ENCODE data around the gene ADCK1. TPM values are rescaled to one million over a fixed set of nuclear protein-coding genes. Genes with fewer than 3 reads are reported as not detected.
"Not testable (repeated sequence)": the region's sequence is repeated elsewhere in the genome, so short reads cannot be mapped to it uniquely, and the experiment has no call there.

Gene ADCK1
- total and polyA plus RNA-seq, 5 donors: 5.5 to 11.8 (median 9.6) TPM

DNA sequence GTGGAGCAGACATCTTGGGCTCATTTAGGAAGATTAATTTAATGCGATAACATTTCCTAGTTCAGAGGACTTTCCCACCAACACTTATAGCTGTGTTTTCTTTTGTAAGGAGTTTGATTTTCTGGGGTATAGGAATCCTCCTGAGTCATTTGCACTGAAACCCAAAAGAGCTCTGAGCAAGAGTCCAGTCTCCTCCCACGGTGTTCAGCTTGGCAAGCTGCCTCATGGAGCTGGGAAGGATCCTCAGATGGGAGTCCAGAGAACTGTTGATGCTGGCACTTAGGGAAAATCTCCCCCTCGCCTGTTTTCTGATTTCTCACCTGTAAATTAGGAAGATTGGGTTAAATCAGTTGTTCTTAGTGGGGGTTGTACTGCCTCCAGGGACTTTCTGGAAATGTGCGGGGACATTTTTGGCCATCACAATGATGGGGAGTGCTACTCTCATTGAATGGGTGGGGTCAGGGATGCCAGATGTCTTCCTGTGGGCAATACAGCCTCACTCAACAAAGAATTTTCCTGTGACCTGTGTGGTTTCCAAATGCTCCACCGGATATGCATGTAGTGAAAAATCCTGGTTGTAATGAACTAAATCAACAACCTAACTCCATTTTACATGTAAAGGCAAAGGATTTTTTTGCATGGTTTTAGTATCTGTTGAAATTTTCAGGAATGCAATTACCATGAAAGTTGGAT lies 150.6 kb downstream of the ADCK1 start:
- intact Hi-C loops (cut with DNase I): no loop called here
- WGBS: 55% methylated on average over 5 of the region's 5 CpGs
- ATAC-seq (no peak), DNase-seq (no peak)
- no peaks in the 10 kb centered on the region for H3K27me3 ChIP-seq (ENCODE audit: control insufficient read depth, insufficient read depth)
- H3K27ac ChIP-seq (ENCODE audit: low read length): no peak overlapping the region
- no peaks in the 10 kb centered on the region for H3K4me1 ChIP-seq (ENCODE audit: control insufficient read depth, insufficient read depth, low read length)
- peaks cover 3% of the 10 kb centered on the region for H3K9me3 ChIP-seq (ENCODE audit: control insufficient read depth, low read length)
- no peak overlapping the region for H3K4me3 ChIP-seq (ENCODE audit: low read length)

DNA sequence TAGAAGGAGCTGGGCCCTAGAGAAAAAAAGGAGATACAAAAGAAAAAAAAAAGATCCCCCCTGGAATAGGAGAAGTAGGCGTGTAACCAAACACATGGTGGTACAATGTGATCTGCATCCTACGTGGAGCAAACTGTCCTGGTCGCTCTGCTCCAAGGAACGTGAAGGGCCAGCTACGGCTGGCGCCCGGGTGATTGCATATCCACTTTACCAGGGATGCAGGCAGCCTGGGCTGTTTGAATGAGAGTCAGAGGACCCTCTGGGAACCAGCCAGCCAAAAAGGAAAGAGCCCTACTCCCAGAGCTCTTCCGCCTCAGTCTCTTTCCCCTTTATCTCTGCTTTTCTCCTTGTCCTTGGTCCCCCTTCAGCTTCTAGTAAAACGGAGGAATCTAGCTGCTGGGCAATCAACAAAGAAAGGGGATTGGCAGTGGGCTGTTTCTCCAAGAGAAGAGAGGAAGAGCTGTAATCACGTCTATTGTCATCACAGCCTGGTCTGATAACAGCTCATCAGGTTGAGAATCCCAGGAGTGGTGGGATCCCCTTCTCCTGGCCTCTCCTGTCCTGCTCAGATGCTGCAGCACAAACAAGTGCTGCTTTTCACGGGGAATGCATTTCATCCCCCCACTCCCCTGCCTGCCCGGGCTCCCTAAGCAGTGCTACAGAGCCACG lies 156.0 kb downstream of the ADCK1 start:
- intact Hi-C loops (cut with DNase I): no loop called here
- ATAC-seq: no peak
- Histone ChIP-seq H3K4me1 (ENCODE audit: control insufficient read depth, insufficient read depth, low read length) (no peaks in the 10 kb centered on the region), H3K4me3 (ENCODE audit: low read length) (no peak overlapping the region), H3K9me3 (ENCODE audit: control insufficient read depth, low read length) (no peaks in the 10 kb centered on the region), H3K27ac (ENCODE audit: low read length) (no peak overlapping the region), H3K27me3 (ENCODE audit: control insufficient read depth, insufficient read depth) (no peaks in the 10 kb centered on the region)
- no peak for DNase-seq
- 42% methylated on average over 13 of the region's 13 CpGs for WGBS

DNA sequence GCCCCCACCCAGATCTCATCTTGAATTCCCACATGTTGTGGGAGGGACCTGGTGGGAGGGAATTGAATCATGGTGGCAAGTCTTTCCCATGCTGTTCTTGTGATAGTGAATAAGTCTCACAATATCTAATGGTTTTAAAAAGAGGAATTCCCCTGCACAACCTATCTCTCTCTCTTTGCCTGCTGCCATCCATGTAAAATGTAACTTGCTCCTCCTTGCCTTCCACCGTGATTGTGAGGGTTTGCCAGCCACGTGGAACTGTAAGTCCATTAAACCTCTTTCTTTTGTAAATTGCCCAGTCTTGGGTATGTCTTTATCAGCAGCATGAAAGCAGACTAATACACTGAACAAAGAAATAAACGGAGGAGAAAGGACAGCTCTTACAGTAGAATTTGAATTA lies 159.8 kb downstream of the ADCK1 start:
- intact Hi-C loops (cut with DNase I); H3K27me3 ChIP-seq (ENCODE audit: control insufficient read depth, insufficient read depth); H3K9me3 ChIP-seq (ENCODE audit: control insufficient read depth, low read length); DNase-seq; ATAC-seq; H3K4me3 ChIP-seq (ENCODE audit: low read length); H3K27ac ChIP-seq (ENCODE audit: low read length); H3K4me1 ChIP-seq (ENCODE audit: control insufficient read depth, insufficient read depth, low read length): not testable (repeated sequence)
- WGBS: 52% methylated on average over 3 of the region's 3 CpGs

DNA sequence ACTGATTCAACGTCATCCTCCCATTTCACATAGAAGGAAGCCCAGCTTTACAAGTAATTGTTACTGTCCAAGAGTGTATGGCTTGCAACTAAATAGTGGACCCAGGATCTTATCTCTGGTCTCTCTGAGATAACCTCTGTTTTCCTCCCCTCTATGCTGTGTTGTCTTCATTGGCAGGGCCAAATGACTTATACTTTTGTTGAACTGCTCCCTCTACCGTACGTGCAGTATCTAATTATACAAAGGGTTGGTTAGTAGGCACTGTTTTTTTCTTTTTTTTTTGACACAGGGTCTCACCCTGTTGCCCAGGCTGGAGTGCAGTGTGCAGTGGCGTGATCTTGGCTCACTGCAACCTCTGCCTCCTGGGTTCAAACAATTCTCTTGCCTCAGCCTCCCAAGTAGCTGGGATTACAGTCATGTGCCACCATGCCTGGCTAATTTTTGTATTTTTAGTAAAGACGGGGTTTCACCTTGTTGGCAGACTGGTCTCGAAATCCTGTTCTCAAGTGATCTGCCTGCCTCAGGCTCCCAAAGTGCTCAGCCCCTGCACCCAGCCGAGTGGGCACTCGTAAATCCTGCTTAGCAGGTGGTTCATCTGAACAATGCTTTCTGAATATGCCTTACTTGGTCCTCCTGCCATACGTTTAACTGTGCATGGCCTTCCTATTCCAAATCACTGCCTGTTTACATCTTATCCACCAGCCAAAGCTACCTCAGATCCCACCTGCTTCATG lies 162.1 kb downstream of the ADCK1 start:
- no peak overlapping the region for H3K4me3 ChIP-seq (ENCODE audit: low read length)
- H3K4me1 ChIP-seq (ENCODE audit: control insufficient read depth, insufficient read depth, low read length): peaks cover 2% of the 10 kb centered on the region
- no peak overlapping the region for H3K27ac ChIP-seq (ENCODE audit: low read length)
- DNase-seq (no peak), ATAC-seq (no peak)
- intact Hi-C loops (cut with DNase I): no loop called here
- H3K27me3 ChIP-seq (ENCODE audit: control insufficient read depth, insufficient read depth): no peaks in the 10 kb centered on the region
- WGBS: 80% methylated on average over 9 of the region's 9 CpGs
- H3K9me3 ChIP-seq (ENCODE audit: control insufficient read depth, low read length): no peaks in the 10 kb centered on the region

DNA sequence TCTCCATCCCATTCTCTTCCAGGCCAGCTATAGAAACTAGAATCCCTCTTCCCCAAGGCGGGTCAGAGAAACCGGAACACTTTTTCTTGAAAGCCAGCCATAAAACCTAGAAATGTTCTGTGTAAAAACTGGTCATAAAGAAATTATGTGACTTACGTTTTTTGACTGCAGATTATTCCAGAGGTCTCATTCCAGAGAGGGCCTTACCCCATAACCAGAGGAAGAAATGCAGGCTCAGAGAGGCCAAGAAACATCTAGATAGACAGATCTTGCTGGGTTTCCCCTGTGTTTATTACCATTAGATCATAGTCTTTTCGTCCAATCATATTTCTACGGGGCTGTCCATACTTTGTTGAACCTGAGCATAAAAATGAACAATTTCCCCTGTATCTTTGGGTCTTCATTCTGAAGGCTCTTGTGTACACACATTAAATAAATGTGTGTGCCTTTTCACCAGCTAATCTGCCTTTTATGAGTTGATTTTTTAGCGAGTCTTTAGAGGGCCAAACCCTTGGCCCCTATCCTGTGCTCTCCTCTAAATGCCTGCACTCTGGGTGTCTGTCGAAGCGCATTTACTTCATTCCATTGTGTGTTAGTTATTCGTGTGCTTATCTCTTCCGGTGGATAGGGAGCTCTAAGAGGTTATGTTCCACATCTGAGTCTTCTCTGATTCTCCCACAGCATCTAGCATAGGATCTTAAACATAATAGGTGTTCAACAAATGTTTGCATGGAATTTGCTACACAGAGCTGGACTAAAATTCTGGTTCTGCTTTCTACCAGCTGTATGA lies 163.0 kb downstream of the ADCK1 start:
- ATAC-seq (no peak), DNase-seq (no peak)
- intact Hi-C loops (cut with DNase I): no loop called here

DNA sequence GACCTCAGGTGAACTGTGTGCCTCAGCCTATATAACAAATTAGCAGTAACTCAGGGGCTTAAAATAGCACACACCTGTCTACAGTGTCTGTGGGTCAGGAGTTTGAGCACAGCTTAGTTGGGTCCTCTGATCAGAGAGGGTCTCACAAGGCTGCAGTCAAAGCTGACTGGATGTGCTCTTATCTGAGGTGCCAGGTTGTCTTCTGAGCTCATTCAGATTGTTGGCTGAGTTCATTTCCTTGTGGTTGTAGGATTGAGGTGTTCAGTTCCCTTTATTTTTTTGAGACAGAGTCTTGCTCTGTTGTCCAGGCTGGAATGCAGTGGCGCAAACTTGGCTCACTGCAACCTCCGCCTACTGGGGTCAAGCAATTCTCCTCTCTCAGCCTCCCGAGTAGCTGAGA lies 164.7 kb downstream of the ADCK1 start:
- no peak for ATAC-seq

More for the DNA sequence above, 163.0 kb downstream of the ADCK1 start:
- 60% methylated on average over 10 of the region's 10 CpGs for WGBS
- Histone ChIP-seq H3K4me1 (ENCODE audit: control insufficient read depth, insufficient read depth, low read length) (peaks cover 2% of the 10 kb centered on the region), H3K9me3 (ENCODE audit: control insufficient read depth, low read length) (no peaks in the 10 kb centered on the region), H3K27ac (ENCODE audit: low read length) (no peak overlapping the region), H3K27me3 (ENCODE audit: control insufficient read depth, insufficient read depth) (no peaks in the 10 kb centered on the region), H3K4me3 (ENCODE audit: low read length) (no peak overlapping the region)

DNA sequence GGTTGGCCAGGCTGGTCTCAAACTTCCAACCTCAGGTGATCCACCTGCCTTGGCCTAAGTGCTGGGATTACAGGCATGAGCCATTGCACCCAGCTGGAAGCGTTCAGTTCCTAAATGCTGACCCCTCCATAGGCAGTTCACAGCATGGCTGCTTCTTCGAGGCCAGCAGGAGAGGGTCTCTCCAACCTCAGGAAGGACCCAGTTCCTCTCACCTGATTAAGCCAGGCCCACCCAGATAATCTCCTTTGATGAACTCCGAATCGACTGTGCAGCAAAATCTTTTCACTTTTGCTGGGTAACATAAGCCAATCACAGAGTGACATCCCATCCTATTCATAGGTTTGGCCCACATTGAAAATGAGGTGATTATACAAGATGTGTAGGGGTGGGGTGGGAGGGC lies 165.1 kb downstream of the ADCK1 start:
- 95% methylated on average over 4 of the region's 4 CpGs for WGBS

More for the DNA sequence above, 164.7 kb downstream of the ADCK1 start:
- Histone ChIP-seq H3K9me3 (ENCODE audit: control insufficient read depth, low read length) (no peaks in the 10 kb centered on the region), H3K27me3 (ENCODE audit: control insufficient read depth, insufficient read depth) (no peaks in the 10 kb centered on the region), H3K27ac (ENCODE audit: low read length) (no peak overlapping the region), H3K4me3 (ENCODE audit: low read length) (no peak overlapping the region), H3K4me1 (ENCODE audit: control insufficient read depth, insufficient read depth, low read length) (peaks cover 2% of the 10 kb centered on the region)
- 96% methylated on average over 3 of the region's 3 CpGs for WGBS
- DNase-seq: no peak
- intact Hi-C loops (cut with DNase I): no loop called here

DNA sequence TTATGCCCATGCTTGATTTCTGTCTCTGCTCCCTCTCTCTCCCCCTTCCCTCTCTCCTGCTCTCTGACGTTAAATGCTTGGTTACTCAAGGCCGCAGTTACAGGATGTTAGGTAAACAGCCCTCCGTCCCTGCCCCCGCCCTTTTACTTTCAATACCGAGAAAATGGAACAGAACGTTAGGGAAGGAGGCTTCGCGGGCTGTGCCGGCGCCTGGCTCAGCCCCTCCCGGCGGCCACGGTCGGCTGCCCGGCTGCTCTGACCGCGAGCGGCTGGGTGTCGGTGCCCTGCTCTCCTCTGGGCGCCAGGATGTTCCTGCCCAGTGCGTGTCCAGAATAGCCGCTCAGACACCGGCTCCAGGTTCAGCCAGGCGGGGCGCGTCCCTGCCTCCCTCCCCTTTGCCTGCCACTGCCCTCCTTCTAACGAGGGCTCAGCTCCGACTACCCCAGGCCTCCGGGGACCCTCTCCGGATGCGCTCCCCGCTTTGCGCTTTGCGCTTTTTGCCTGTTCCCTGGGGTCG lies 166.1 kb downstream of the ADCK1 start:
- H3K9me3 ChIP-seq (ENCODE audit: control insufficient read depth, low read length): no peaks in the 10 kb centered on the region
- peak overlapping the region; percentile 34 for H3K4me3 ChIP-seq (ENCODE audit: low read length)
- peaks cover 2% of the 10 kb centered on the region for H3K4me1 ChIP-seq (ENCODE audit: control insufficient read depth, insufficient read depth, low read length)
- ATAC-seq: peak; percentile 63 to 71
- no peaks in the 10 kb centered on the region for H3K27me3 ChIP-seq (ENCODE audit: control insufficient read depth, insufficient read depth)
- no peak overlapping the region for H3K27ac ChIP-seq (ENCODE audit: low read length)
- peak in 2 of 3 donors; percentile 55 to 59 for DNase-seq
- WGBS: 2% methylated on average over 35 of the region's 35 CpGs
- intact Hi-C loops (cut with DNase I): no loop called here

More for the DNA sequence above, 165.1 kb downstream of the ADCK1 start:
- Histone ChIP-seq H3K4me1 (ENCODE audit: control insufficient read depth, insufficient read depth, low read length) (peaks cover 2% of the 10 kb centered on the region), H3K27me3 (ENCODE audit: control insufficient read depth, insufficient read depth) (no peaks in the 10 kb centered on the region), H3K4me3 (ENCODE audit: low read length) (no peak overlapping the region), H3K9me3 (ENCODE audit: control insufficient read depth, low read length) (no peaks in the 10 kb centered on the region), H3K27ac (ENCODE audit: low read length) (no peak overlapping the region)
- ATAC-seq: no peak
- intact Hi-C loops (cut with DNase I): no loop called here
- DNase-seq: no peak

DNA sequence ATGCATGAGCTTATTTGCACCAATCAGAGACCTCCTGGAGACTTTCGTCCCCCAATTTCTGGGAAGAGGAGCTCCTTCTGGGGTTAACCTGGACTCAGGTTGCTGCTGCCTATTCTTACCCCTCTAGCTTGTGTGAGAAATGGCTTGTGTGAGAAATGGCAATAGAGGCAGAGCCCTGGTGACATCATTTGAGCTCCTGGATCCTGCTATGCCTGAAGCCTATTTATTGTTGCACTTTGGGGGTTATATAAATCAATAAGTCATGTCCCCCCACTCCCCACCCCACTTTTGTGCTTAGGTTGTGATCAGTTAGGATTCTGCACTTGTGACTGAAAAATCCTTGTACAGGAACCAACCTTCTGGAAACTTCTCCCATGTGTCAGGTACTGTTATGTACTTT lies 167.2 kb downstream of the ADCK1 start:
- no peaks in the 10 kb centered on the region for H3K9me3 ChIP-seq (ENCODE audit: control insufficient read depth, low read length)
- WGBS: 91% methylated on average over 1 of the region's 1 CpG
- no peak overlapping the region for H3K27ac ChIP-seq (ENCODE audit: low read length)
- ATAC-seq (no peak), DNase-seq (no peak)
- no peaks in the 10 kb centered on the region for H3K27me3 ChIP-seq (ENCODE audit: control insufficient read depth, insufficient read depth)
- no peak overlapping the region for H3K4me3 ChIP-seq (ENCODE audit: low read length)
- intact Hi-C loops (cut with DNase I): no loop called here
- peaks cover 2% of the 10 kb centered on the region for H3K4me1 ChIP-seq (ENCODE audit: control insufficient read depth, insufficient read depth, low read length)

DNA sequence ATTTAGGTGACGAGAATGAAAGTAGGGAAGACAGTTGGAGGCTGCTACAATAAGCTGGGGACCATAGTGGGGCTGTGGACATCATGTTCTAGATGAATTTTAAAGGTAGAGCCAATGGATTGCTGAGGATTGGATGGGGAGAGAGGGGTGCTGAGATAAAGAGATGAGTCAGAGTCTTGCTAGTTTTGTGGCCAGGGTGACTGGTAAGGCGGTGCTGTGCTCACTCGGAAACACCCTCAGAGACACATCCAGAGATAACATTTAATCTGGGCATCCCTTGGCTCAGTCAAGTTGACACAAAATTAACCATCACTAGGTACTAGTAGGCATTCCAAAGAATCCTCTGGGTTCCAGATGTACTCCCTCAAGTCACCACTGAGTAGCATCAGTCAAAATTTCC lies 170.7 kb downstream of the ADCK1 start:
- no peak overlapping the region for H3K27ac ChIP-seq (ENCODE audit: low read length)
- WGBS: 81% methylated on average over 3 of the region's 3 CpGs
- intact Hi-C loops (cut with DNase I): no loop called here
- H3K9me3 ChIP-seq (ENCODE audit: control insufficient read depth, low read length): no peaks in the 10 kb centered on the region
- H3K27me3 ChIP-seq (ENCODE audit: control insufficient read depth, insufficient read depth): no peaks in the 10 kb centered on the region
- ATAC-seq (no peak), DNase-seq (no peak)
- peaks cover 2% of the 10 kb centered on the region for H3K4me1 ChIP-seq (ENCODE audit: control insufficient read depth, insufficient read depth, low read length)
- no peak overlapping the region for H3K4me3 ChIP-seq (ENCODE audit: low read length)

Measured in right cardiac atrium (tissue), 5 donors.